Liver (tissue), 9 donors: ENCODE data around the gene DISC1. TPM values are rescaled to one million over a fixed set of nuclear protein-coding genes. Genes with fewer than 3 reads are reported as not detected.

Experiments used
- DNase-seq: peaks from one replicate; pipeline ENCODE4 v3.0.0-alpha.2; 2017; ENCODE audit warnings: low spot score
- H3K27ac ChIP-seq, 2 donors: one replicate each; pipeline ENCODE4 v1.7.0; 2013; ENCODE audit warnings: inconsistent platforms in 2 of 2, low read length in 2 of 2, control low read depth in 1 of 2, low read depth in 1 of 2, mild to moderate bottlenecking in 1 of 2
- H3K27me3 ChIP-seq, 4 donors: one replicate each; pipeline versions ENCODE4 v1.6.1 to v1.7.0; 2013; ENCODE audit warnings: low read length in 3 of 4, inconsistent platforms in 1 of 4, mild to moderate bottlenecking in 1 of 4, moderate library complexity in 1 of 4; ENCODE audit not compliant: control insufficient read depth in 4 of 4, insufficient read depth in 4 of 4
- H3K36me3 ChIP-seq, 4 donors: one replicate each; pipeline versions ENCODE4 v1.6.1 to v1.7.0; 2013; ENCODE audit warnings: low read length in 3 of 4, mild to moderate bottlenecking in 3 of 4, low read depth in 1 of 4, moderate library complexity in 1 of 4; ENCODE audit not compliant: control insufficient read depth in 4 of 4, insufficient read depth in 3 of 4
- H3K4me1 ChIP-seq, 4 donors: one replicate each; pipeline versions ENCODE4 v1.6.1 to v1.7.0; 2013; ENCODE audit warnings: low read length in 3 of 4, mild to moderate bottlenecking in 3 of 4, moderate library complexity in 1 of 4; ENCODE audit not compliant: control insufficient read depth in 4 of 4, insufficient read depth in 4 of 4
- H3K4me3 ChIP-seq, 3 donors: one replicate each; pipeline versions ENCODE4 v1.6.1 to v1.7.0; 2013; ENCODE audit warnings: low read length in 3 of 3, control low read depth in 1 of 3, low read depth in 1 of 3, mild to moderate bottlenecking in 1 of 3
- H3K9ac ChIP-seq, 2 donors: one replicate each; pipeline ENCODE4 v1.7.0; 2013; ENCODE audit warnings: low read length in 2 of 2, mild to moderate bottlenecking in 2 of 2, moderate library complexity in 2 of 2, control low read depth in 1 of 2, low read depth in 1 of 2
- H3K9me3 ChIP-seq, 4 donors: one replicate each; pipeline versions ENCODE4 v1.6.1 to v1.7.0; 2013; ENCODE audit warnings: low read length in 3 of 4; ENCODE audit not compliant: control insufficient read depth in 4 of 4
- ATF3 ChIP-seq: IDR thresholded peaks from 2 replicates; pipeline ENCODE4 v1.6.1; 2016; ENCODE audit warnings: antibody characterized with exemption
- CTCF ChIP-seq: fragments of 150-350 bp; IDR thresholded peaks from 2 replicates; pipeline ENCODE4 v1.5.1; 2017; ENCODE audit warnings: improper control_type of control experiment, low read depth, low read length; ENCODE audit not compliant: missing input control
- EGR1 ChIP-seq, 2 donors: IDR thresholded peaks; 2 replicates each; pipeline ENCODE4 v1.6.1; 2016 to 2018; ENCODE audit warnings: antibody characterized with exemption in 2 of 2, low read depth in 2 of 2
- FOXA1 ChIP-seq: IDR thresholded peaks from 2 replicates; pipeline ENCODE4 v1.6.1; 2016; ENCODE audit warnings: antibody characterized with exemption
- FOXA2 ChIP-seq: IDR thresholded peaks from 2 replicates; pipeline ENCODE4 v1.6.1; 2016; ENCODE audit warnings: antibody characterized with exemption
- GABPA ChIP-seq, 2 donors: IDR thresholded peaks in 1 of 2; conservative IDR thresholded peaks in 1 of 2; 2 replicates each; pipeline ENCODE4 v1.6.1; 2016; ENCODE audit warnings: antibody characterized with exemption in 2 of 2, mild to moderate bottlenecking in 1 of 2, moderate library complexity in 1 of 2
- HNF4A ChIP-seq, 2 donors: conservative IDR thresholded peaks; 2 replicates each; pipeline ENCODE4 v1.6.1; 2016; ENCODE audit warnings: antibody characterized with exemption in 2 of 2, mild to moderate bottlenecking in 2 of 2
- HNF4G ChIP-seq: IDR thresholded peaks from 2 replicates; pipeline ENCODE4 v1.6.1; 2016; ENCODE audit warnings: antibody characterized with exemption
- JUND ChIP-seq, 2 donors: IDR thresholded peaks; 2 replicates each; pipeline ENCODE4 v1.6.1; 2016; ENCODE audit warnings: antibody characterized with exemption in 2 of 2
- MAX ChIP-seq: IDR thresholded peaks from 2 replicates; pipeline ENCODE4 v1.6.1; 2016; ENCODE audit warnings: antibody characterized with exemption
- NR2F2 ChIP-seq: IDR thresholded peaks from 2 replicates; pipeline ENCODE4 v1.6.1; 2016; ENCODE audit warnings: antibody characterized with exemption
- RAD21 ChIP-seq, 2 donors: IDR thresholded peaks; 2 replicates each; pipeline ENCODE4 v1.6.1; 2016; ENCODE audit warnings: antibody characterized with exemption in 2 of 2, mild to moderate bottlenecking in 2 of 2
- REST ChIP-seq: IDR thresholded peaks from 2 replicates; pipeline ENCODE4 v1.6.1; 2016; ENCODE audit warnings: antibody characterized with exemption, mild to moderate bottlenecking
- RXRA ChIP-seq, 2 donors: IDR thresholded peaks; 2 replicates each; pipeline ENCODE4 v1.6.1; 2017 to 2018; ENCODE audit warnings: antibody characterized with exemption in 2 of 2, mild to moderate bottlenecking in 1 of 2
- SP1 ChIP-seq: IDR thresholded peaks from 2 replicates; pipeline ENCODE4 v1.6.1; 2018; ENCODE audit warnings: antibody characterized with exemption, mild to moderate bottlenecking
- TAF1 ChIP-seq: conservative IDR thresholded peaks from 2 replicates; pipeline ENCODE4 v1.6.1; 2016; ENCODE audit warnings: antibody characterized with exemption, mild to moderate bottlenecking
- YY1 ChIP-seq: IDR thresholded peaks from 2 replicates; pipeline ENCODE4 v1.6.1; 2016; ENCODE audit warnings: antibody characterized with exemption, mild to moderate bottlenecking
- ZBTB33 ChIP-seq: IDR thresholded peaks from 2 replicates; pipeline ENCODE4 v1.6.1; 2016; ENCODE audit warnings: antibody characterized with exemption
- WGBS: extraction: QIAGEN DNeasy Blood & Tissue Kit; methylation state at CpG from one replicate; pipeline ENCODE4 v1.1.7; 2013; 5-methylcytosine and 5-hydroxymethylcytosine counted together
- polyA plus RNA-seq, 2 donors: library from polyadenylated mRNA; stranded (reverse) in 1 of 2; unstranded in 1 of 2; fragments of 200-250 nt in 1 of 2; fragments of >200 nt in 1 of 2; fragmentation: Nextera tagmentation in 1 of 2; extraction: Ambion mirVana in 1 of 2; gene quantifications; one replicate each; pipeline versions ENCODE4 v1.2.1 to v1.2.3, GENCODE V29; 2013 to 2015
- total RNA-seq, 2 donors: library from RNA; depleted of rRNA; stranded (reverse); fragments of >200 nt; gene quantifications; one replicate each; pipeline ENCODE4 v1.2.3, GENCODE V29; 2014
- donor health status: healthy.
- donor health status: healthy.
- donor health status: healthy.
- donor health status: healthy.
- donor health status: healthy.

The DISC1 gene
- total and polyA plus RNA-seq, 4 donors, result 0.45 to 6.3 (median 2.3) TPM

- no peaks in the 10 kb centered on the region for H3K4me1 ChIP-seq
- H3K36me3 ChIP-seq, result no peaks in the 10 kb centered on the region
- whole genome bisulfite sequencing, result 87% methylated on average over 4 of the region's 4 CpGs
- no peaks in the 10 kb centered on the region for H3K27me3 ChIP-seq
- no peak overlapping the region for H3K4me3 ChIP-seq
- H3K9ac ChIP-seq, result no peak overlapping the region
- H3K27ac ChIP-seq, result no peak overlapping the region
- H3K9me3 ChIP-seq, result no peaks in the 10 kb centered on the region
- TF ChIP-seq HNF4G, result no peak
- no peak for TF ChIP-seq FOXA1
- no peak for TF ChIP-seq CTCF
- TF ChIP-seq FOXA2, result no peak
- no peak for TF ChIP-seq ATF3
- no peak for TF ChIP-seq EGR1 (IDR thresholded peaks at IDR 0.05; ENCODE audit: low read depth in 2 of 2)
- no peak for TF ChIP-seq MAX
- no peak for TF ChIP-seq NR2F2
- TF ChIP-seq GABPA (IDR thresholded peaks at IDR 0.05 in 1 of 2, conservative IDR thresholded peaks at IDR 0.05 in 1 of 2), result no peak
- TF ChIP-seq JUND (IDR thresholded peaks at IDR 0.05), result no peak
- TF ChIP-seq HNF4A (conservative IDR thresholded peaks at IDR 0.05), result no peak
- TF ChIP-seq REST, result no peak
- no peak for TF ChIP-seq ZBTB33
- TF ChIP-seq YY1, result no peak
- no peak for TF ChIP-seq RXRA (IDR thresholded peaks at IDR 0.05)
- TF ChIP-seq RAD21 (IDR thresholded peaks at IDR 0.05), result no peak
- no peak for TF ChIP-seq TAF1
- TF ChIP-seq SP1, result no peak
- no peak for DNase-seq
Observed at GRCh38 chr1:231921646-231922345, 295.2 kb downstream of the DISC1 start.
